HG03064 (cell line): ENCODE data around the gene GLI3.

Experiments
- ATAC-seq: cut with Tn5 transposase; IDR thresholded peaks from one replicate; pipeline ENCODE4 v1.9.1; 2021; ENCODE audit warnings: low read depth; ENCODE audit not compliant: unreplicated experiment

The GLI3 gene

DNA sequence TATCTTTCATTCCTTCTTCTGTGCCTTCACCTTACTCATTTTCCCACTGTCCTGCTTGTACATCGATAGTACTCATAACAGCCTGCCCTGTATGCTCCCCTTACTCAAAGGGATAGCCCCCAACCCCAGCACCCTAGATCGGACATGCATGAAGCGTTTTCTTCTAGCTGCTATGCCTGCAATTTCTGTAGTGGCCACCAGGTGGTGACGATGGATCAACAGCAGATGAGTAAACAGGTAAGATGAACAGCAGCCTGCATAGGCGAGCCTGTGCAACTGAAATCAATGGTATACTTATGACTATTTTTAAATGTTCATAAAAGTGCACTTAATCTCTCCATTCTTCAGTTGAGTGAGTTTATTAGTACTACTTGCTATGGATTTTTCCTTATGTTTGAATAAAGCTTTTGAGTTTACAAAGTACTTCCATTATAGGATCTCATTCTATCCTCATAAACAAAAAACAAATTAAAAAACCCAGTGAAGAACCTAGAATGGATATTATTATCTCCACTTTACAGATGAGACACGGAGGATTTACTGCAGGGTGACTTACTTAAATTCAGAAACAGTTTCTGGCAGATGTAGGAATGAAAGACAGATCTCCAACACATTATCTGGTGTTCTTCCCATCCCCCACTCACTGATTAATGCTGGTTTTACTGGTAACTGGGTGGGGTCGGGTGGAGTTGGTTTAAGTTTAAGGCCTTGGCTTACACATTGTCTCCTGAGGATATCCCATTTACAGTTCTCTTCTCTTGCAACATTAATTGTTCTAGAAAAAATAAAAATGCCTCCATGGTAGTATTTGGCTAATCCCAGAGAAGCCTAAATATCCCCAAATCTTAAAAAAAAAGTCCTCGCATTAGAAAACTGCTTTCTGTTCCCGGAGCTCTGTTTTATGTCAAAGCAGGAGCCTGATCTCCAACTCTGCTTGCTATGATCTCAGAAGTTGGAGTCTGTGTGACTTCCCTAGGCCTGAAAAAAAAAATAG is 222.1 kb downstream of the GLI3 start:
- ATAC-seq: no peak

DNA sequence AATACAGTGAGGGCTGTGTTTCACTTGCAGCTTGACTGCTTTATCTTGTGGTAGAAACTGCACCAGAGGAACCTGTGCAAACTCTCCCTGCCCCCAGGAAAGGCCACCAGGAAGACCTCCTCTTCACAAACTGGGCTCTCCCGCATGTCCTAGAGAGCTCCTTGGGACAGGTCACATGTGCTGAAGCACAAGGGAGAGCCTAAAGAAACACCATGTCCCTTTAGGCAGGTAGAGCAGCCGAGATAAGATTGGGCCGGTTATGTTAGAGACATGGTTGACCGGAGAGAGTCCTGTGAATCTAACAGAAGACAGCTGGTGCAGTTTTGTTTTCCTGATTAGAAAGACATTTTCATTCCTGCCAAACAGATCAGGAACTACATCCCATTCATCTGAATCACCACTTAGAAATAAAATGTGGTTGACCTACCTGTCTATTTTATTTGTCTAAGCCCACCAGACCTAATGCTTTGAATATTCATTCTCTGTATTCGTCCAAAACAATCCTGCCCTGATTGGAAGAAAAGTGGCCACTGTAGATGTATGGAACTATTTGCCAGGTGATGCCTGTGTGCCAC is 224.1 kb downstream of the GLI3 start:
- no peak for ATAC-seq

DNA sequence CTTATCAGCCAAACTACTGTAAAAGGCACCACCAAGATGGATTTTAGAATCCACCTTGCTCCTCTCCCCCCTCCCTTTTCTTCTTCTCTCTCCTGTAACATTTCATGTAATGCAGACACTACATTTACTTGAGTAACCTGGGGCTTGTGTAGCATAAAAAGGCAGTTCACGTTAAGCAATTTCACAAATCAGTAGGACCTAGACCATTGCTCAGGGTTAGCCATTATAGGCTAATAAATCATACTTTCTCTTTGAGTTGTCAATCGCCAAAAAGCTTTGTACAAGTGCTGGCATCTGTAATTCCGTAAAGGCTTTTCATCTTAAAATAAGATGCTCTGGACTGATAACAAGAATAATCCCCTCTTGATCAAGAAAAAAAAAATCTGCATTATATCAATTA is 224.7 kb downstream of the GLI3 start:
- ATAC-seq: no peak

DNA sequence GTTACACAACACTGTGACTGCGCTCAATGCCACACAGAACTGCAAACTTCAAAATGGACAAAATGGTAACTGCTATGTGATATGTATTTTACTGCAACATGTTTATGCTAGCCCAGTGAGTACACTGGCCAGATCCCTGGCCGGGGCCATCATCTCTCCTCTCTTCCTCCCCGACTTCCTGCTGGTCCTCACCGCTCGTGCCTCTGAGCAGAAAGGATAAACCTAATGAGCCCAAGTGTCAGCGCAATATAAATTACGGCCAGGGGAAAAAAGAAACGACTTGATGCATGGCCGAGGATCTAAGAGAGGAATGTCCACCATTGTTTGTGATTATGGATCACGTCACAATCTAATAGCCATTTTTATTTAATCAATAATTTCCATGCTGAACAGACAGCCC is 225.2 kb downstream of the GLI3 start:
- no peak for ATAC-seq

DNA sequence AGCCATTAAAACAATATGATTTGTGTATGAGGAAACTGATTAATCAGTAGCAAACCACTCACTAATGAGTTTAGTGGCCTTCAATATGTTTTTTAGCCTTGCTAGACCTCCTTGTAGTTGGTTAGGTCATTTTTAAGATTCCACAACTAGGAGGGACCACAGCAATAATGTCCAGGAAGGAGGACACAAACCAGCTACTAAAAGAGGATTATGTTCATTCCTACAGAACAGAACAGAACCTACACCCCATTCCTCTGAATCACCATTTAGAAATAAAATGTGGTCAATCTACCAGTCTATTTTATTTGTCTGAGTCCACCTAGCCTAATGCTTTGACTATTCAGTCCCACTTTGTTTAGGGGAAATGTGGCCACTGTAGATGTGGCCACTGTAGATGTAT is 226.3 kb downstream of the GLI3 start:
- no peak for ATAC-seq

DNA sequence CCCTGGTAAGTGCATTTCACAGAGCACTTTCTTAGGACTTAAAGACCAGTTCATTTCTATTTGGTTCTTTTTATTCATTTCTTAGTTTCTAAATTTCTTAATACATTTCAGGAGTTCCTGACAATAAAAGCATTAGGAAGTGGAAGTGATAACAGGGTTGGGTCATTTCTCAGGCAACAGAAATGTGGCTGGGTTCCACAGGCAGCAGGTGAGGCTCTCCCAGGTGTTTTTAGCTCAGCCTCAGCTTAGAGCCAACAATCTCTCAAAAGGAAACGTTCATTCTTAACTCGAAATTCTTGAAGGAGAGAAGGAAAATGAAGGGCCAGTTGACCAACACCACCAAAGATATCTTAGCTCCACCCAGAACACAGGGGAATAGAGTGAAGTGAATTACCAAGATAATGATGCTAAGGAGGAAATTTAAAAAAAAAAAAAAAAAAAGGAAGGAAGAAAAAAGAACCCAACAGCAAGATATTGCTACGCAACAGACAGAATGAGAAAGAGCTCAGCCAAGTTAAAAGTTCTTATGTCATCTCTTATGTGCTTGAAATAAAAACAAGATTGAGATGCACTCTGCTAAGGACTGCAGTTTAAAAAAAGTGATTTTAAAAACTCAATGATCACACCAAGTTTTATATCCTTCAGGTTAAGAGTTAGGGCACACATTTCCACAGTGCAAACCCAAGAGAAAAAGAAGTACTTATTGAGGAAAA is 230.1 kb downstream of the GLI3 start:
- ATAC-seq: no peak

DNA sequence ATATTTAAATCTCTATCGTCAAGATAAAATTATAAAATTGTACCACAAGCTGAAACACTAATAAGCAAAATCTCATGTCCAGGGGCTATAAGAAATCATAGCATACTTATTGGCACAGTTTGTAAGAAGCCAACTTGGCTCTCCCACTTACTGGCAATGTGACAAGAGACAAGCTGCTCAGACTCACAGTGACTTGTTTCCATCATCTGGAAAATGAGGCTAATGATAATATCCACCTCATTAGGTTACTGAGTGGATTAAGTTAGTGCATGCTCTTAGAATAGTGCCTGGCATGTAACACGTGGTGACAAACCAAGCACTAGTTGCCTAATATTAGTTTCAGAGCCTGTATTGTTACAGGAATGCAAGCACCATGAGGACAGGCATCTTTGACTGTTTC is 234.4 kb downstream of the GLI3 start:
- ATAC-seq: no peak

DNA sequence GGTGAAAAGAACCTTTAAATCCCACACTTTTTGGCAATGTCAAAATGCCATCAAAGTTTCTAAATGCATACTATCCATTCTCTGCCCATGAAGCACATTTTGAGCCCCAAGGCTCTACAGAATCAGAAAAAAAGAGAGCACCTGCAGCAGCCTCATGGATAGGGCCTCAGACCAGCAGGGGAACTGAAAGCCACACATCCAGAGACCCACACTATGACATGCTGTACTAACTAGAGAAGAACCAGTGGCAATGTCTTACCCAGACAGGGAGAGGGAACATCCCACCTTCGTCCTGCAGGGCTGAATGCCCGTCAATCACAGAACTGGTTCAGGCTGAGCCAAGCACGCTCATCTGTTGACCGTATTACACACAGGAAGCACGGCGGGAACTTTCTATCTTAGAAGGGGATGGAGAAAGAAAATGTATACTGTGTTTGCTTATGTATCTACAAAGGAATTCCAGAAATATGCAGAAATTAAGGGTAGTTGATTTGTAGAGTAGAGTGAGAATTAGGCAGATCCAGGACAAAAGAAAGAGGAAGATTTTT is 237.2 kb downstream of the GLI3 start:
- ATAC-seq: no peak

DNA sequence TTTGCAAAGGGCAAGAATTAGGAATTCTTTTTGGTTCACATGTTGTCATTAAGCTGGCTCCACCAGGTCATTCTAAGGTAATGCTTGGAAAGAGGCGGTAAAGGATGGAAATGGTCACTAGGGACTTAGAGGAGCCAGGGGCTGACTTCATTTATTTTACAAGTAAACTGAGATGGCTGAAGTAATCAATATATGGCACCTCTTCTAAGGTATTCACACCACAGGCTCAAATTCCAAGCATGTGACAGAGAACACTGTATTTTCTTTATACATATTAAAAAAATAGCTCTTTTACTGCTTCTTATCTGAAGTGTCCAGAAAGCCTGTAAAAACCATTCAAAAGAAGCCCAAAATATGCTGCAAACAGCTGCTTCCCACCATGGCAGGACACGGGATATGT is 239.0 kb downstream of the GLI3 start:
- ATAC-seq: no peak

DNA sequence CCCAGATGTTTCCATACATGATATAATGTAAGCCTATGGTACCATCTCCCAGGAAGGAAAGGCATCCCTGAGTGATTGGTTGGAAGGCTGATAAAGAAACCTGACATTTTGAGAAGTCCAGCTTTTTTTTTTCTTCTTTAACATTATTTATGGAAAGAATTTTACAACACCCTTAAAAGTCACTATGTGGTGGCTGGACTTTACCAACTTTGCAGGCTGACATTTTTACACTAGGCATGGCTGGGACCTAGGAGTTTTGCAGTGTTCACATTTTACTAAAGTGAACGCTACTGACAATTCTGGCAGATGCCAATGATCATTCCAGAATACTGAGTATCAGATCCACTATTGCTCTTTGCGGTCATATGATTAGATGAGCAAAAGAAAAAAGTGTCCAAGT is 239.9 kb downstream of the GLI3 start:
- ATAC-seq: no peak

DNA sequence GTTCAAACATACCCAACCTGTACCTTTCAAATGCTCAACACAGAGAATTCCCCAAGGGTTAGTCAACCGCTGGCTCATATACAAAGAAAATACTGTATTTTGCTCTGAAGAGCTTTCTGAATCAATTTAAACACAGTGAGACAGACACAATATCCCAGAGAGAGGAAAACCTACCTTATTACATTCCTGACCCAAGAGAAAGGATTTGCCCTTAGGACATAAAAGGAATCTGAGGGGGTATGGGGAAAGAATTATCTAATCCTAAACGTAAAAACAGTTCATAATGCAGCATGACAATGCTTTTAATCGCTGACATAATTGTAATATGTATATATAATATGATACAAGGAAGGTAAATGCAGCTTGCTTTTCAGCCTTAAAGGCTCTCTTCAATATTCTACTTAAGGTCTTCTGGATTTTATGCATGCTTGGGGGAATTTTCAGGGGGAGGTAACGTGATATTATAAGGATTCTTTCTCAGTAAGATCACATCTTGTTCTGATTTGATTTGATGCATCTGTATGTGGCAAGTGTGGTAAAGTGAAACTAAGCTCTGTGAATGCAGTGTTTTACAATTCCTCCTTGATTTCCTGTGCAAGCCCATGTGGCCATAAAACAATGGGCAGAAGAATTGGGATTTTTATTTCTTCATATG is 240.5 kb downstream of the GLI3 start:
- ATAC-seq: no peak

DNA sequence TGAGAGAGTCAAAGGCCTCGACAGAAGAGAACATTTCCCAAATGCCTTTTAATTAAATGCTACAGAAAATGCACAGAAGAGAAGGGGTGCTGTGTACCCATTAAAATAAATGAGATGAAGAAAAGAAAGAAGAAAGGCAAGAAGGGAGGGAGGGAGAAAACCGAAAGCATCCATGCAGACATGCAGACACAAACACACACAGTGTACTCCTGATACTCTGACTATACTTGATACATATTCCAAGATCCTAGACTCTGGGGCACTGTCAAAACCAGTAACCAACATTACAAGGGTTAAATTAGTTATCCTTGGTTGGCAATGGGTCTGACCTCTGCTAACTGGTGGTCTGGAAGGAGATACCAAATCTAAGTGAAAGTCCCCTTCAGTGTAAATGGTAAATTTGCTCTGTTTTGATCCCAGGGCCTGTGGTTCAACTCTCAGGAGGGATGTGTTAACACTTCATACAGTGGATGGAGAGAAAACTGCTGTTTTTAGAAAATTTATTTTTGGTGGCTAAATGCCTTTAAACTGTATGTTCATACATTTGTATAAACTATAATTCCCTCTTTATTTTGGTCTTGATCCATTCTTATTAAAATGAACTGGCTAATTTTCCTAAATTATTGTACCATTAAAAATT is 241.3 kb downstream of the GLI3 start:
- ATAC-seq: no peak

DNA sequence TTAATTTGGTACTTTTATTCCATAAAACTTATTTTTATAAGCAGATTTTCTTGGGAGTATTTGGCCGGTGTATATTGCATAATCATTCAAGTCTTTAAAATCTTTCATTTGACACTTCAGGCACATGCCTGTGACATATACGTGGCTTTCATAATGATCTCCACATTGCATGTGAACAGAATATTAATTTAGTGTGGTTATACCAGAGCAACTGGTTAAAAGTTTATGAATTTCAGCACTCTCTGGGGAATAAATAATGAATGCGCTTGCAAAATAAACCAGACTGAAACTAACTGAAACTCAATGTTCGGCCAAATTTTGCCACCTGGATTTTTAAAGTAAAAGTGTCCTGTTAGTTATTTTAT is 242.3 kb downstream of the GLI3 start:
- no peak for ATAC-seq

DNA sequence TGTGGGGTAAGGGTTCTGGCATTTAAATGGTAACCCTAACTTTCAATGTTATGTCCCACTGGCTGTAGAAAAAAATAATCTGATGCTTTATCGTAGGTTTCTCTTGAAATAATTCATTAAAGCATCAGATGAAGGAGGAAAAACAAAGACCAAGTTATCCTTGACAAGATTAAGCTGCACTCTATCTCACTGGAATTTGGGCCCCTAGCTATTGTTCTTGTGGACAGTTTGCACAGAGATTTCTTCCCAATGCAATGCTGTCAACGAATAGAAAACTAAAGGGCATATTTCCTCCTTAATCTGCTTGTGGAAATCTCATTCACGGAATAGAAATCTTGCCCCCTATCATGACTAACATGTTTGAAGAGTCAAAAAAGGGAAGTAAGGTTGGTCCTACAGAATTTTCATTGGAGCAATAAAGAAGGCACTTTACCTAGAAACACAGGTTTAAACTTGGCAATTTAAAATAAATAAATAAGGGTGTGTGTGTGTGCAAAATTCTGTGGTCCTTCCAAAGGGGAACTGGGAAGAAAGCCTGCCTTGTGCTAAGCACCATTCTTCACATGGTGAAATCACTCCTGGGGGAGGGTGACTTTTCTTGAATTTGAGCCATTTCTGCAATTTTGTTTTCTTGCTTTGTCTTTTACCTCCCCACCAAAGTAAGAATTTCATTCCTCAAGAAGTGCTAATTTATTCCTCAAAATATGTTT is 242.8 kb downstream of the GLI3 start:
- no peak for ATAC-seq

DNA sequence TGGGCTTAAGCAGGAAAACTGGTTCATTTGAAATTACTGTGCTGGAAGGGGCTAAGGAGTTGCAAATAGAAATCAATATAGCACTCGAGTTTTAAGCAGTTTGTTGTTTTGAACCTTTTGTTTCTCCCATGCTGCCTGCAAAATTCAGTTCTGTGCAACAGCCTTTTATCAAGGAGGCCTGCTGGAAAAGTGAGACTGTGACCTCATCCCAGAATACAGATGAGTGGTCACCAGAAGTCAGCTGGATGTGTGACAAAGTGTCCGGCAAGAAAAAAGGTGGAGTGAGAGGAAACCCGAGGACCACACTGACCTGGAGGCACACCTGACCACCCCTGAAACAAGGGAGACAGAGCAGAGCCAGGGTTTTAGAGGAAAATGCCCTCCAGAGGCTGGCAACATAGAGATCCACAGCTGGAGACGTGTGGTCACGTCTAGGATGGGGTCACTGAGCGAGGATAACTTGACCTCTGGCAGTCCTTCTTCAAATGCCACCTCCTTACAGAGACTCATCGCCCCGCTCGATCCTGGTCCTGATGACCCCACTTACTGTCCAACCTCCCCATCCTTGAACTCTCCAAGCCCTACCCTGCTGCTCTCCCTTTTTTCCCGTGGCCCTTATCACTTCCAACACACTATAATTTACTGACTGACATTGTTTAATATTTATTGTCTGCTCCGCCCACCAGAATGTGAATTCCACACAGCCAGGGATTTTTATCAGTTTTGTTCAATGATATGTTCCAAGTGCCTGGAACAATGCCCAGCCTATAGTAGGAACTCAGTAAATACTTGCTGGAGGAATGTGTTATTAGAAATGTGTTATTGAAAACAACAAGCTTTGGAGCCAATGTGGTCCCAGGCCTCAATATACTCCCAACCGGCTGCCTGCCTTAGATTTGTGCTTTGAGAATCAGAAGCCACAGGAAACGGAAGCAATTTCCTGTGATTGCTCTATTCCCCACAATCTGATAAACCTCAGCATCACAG is 243.8 kb downstream of the GLI3 start:
- ATAC-seq: no peak

DNA sequence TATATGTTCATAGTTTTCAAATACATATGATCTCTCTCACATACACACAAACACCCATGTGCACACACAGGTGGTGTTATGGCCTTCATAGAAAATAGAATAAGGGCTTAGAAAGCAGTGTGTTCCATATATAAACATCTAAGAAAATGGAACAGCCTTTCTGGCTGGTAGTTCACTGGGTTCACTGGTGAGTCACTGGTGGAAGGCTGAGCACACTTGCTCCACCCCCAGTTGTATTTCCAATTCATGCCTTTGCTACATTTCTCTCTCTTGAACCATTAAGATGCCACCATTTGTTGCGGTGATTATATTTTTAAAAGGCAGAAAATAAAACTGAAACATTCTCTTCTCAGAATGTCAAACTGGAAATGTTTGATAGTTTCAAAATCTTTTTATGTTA is 252.1 kb downstream of the GLI3 start:
- no peak for ATAC-seq

DNA sequence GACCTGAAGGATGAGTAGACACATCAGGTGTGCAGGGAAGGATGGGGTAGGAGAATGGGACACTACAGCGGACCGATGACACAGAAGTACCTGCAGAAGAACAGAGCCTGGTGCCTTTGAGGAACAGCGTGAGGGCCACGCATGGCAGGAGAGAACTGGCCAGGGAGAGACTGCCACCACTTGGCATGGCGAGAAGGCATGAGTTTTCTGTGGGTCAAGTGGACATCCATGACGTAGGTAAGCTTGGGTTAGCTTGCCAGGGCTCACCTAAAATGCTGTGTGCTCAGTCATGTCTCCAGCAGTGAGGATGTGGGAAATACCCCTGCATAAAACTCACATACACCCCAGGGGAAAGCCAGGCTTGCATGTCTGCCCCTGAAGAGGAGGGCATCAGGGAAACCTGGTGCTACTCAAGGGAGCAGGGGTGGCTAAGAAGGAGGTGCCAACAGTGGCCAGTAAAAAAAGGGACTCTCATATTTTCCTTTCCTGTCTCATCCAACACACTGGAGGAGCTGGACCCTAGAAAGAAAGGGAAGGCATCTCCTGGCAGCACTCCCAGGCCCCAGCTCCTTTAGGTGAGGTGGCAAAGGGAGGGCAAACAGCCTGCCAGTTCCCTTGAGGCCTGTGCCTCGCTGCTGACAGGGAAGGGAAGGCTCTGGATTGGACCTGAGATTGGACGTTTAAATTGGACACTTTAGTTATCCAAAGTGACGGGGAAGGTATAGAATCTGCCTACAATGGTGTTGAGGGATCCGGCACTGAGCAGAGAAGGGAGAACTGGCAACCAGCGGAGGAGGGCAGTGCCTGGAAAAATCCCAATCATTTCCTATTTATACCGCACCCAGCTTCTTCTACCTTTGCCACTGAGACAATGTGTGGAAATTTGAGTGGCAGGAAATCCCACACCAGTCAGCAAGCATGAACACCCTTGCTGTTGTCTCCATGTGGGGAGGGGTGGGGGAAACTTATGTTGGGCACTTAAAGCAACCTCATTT is 255.7 kb downstream of the GLI3 start:
- no peak for ATAC-seq
